ENCODE results near the gene ADRA2A. TPM values are rescaled to one million over a fixed set of nuclear protein-coding genes. Genes with fewer than 3 reads are reported as not detected.
A peak's percentile ranks its signal among the peaks of the same experiment; 100 is the strongest.

Gene ADRA2A
- total and polyA plus RNA-seq, 5 experiments from 2014 or later = not detected

- H3K4me3 Mint-ChIP-seq = no peak overlapping the region
- H3K27ac Mint-ChIP-seq = no peak overlapping the region
- H3K4me1 Mint-ChIP-seq = peaks cover 0 to 9% (median 3%) of the 10 kb centered on the region in 4 donors
- ATAC-seq (no peak), DNase-seq (no peak)
- peaks cover 0 to 2% (median 0%) of the 10 kb centered on the region in 3 donors for H3K36me3 Mint-ChIP-seq
- peaks cover 0 to 44% (median 17%) of the 10 kb centered on the region in 5 donors for H3K27me3 Mint-ChIP-seq
- POLR2A ChIA-PET = no interaction called here
- peaks cover 0 to 23% (median 0%) of the 10 kb centered on the region in 9 donors for H3K9me3 Mint-ChIP-seq
These were observed 9.0 kb downstream of the ADRA2A start for GRCh38 chr10:111085690-111086353.

- ATAC-seq (no peak), DNase-seq (peak in 1 of 10 donors; percentile 7)
- POLR2A ChIA-PET = no interaction called here
- H3K36me3 Mint-ChIP-seq = peaks cover 0 to under 1% (median 0%) of the 10 kb centered on the region in 3 donors
- no peak overlapping the region for H3K4me3 Mint-ChIP-seq
- peaks cover 0 to 44% (median 11%) of the 10 kb centered on the region in 5 donors for H3K27me3 Mint-ChIP-seq
- H3K9me3 Mint-ChIP-seq = peaks cover 0 to 23% (median 0%) of the 10 kb centered on the region in 9 donors
- H3K4me1 Mint-ChIP-seq = peaks cover 0 to 9% (median 3%) of the 10 kb centered on the region in 4 donors
- H3K27ac Mint-ChIP-seq = no peak overlapping the region
These were observed 9.7 kb downstream of the ADRA2A start for GRCh38 chr10:111086574-111086973.

GRCh38 chr10:111087331-111087756 is 10.5 kb downstream of the ADRA2A start:
- ATAC-seq = no peak
- POLR2A ChIA-PET = no interaction called here
- Mint-ChIP-seq H3K4me3 (no peak overlapping the region), H3K27ac (no peak overlapping the region), H3K4me1 (peaks cover 0 to 9% (median 3%) of the 10 kb centered on the region in 4 donors), H3K36me3 (no peaks in the 10 kb centered on the region), H3K9me3 (peaks cover 0 to 23% (median 0%) of the 10 kb centered on the region in 9 donors), H3K27me3 (peaks cover 0 to 44% (median 5%) of the 10 kb centered on the region in 5 donors)
- peak in 1 of 10 donors; percentile 2 for DNase-seq

- Mint-ChIP-seq H3K36me3 (no peaks in the 10 kb centered on the region), H3K4me3 (no peak overlapping the region), H3K4me1 (peaks cover 0 to 9% (median 3%) of the 10 kb centered on the region in 4 donors), H3K9me3 (peaks cover 0 to 23% (median 0%) of the 10 kb centered on the region in 9 donors), H3K27ac (no peak overlapping the region), H3K27me3 (peaks cover 0 to 44% (median 5%) of the 10 kb centered on the region in 5 donors)
- DNase-seq (no peak), ATAC-seq (no peak)
- POLR2A ChIA-PET = no interaction called here
These were observed 11.2 kb downstream of the ADRA2A start for GRCh38 chr10:111087968-111088505.

- ATAC-seq (no peak), DNase-seq (no peak)
- POLR2A ChIA-PET = no interaction called here
- Mint-ChIP-seq H3K36me3 (no peaks in the 10 kb centered on the region), H3K4me1 (peaks cover 0 to 9% (median 3%) of the 10 kb centered on the region in 4 donors), H3K27me3 (peaks cover 3 to 50% (median 6%) of the 10 kb centered on the region in 5 donors), H3K4me3 (no peak overlapping the region), H3K27ac (no peak overlapping the region), H3K9me3 (peaks cover 0 to 21% (median 0%) of the 10 kb centered on the region in 9 donors)
These were observed 12.5 kb downstream of the ADRA2A start for GRCh38 chr10:111089293-111089692.

GRCh38 chr10:111091833-111092232 is 15.0 kb downstream of the ADRA2A start:
- POLR2A ChIA-PET = no interaction called here
- DNase-seq (no peak), ATAC-seq (no peak)
- H3K36me3 Mint-ChIP-seq = no peaks in the 10 kb centered on the region
- no peak overlapping the region for H3K27ac Mint-ChIP-seq
- H3K9me3 Mint-ChIP-seq = peaks cover 0 to 1% (median 0%) of the 10 kb centered on the region in 9 donors
- no peak overlapping the region for H3K4me3 Mint-ChIP-seq
- H3K4me1 Mint-ChIP-seq = peaks cover 0 to 1% (median 0%) of the 10 kb centered on the region in 4 donors
- H3K27me3 Mint-ChIP-seq = peaks cover 3 to 48% (median 9%) of the 10 kb centered on the region in 5 donors

- Mint-ChIP-seq H3K4me1 (no peaks in the 10 kb centered on the region), H3K4me3 (no peak overlapping the region), H3K36me3 (no peaks in the 10 kb centered on the region), H3K27ac (no peak overlapping the region), H3K27me3 (peaks cover 3 to 48% (median 12%) of the 10 kb centered on the region in 5 donors), H3K9me3 (no peaks in the 10 kb centered on the region)
- DNase-seq = no peak
- ATAC-seq = no peak
- POLR2A ChIA-PET = no interaction called here
These were observed 17.0 kb downstream of the ADRA2A start for GRCh38 chr10:111093741-111094380.

- no peak overlapping the region for H3K27ac Mint-ChIP-seq
- no peaks in the 10 kb centered on the region for H3K9me3 Mint-ChIP-seq
- DNase-seq = no peak
- H3K36me3 Mint-ChIP-seq = no peaks in the 10 kb centered on the region
- POLR2A ChIA-PET = no interaction called here
- no peak overlapping the region for H3K4me3 Mint-ChIP-seq
- ATAC-seq = no peak
- H3K4me1 Mint-ChIP-seq = no peaks in the 10 kb centered on the region
- peaks cover 6 to 19% (median 12%) of the 10 kb centered on the region in 5 donors for H3K27me3 Mint-ChIP-seq
These were observed 22.0 kb downstream of the ADRA2A start for GRCh38 chr10:111098679-111099437.

- ATAC-seq (no peak), DNase-seq (no peak)
- Mint-ChIP-seq H3K9me3 (no peaks in the 10 kb centered on the region), H3K36me3 (no peaks in the 10 kb centered on the region), H3K4me1 (no peaks in the 10 kb centered on the region), H3K27me3 (peaks cover 6 to 18% (median 7%) of the 10 kb centered on the region in 5 donors), H3K4me3 (no peak overlapping the region), H3K27ac (no peak overlapping the region)
- POLR2A ChIA-PET = no interaction called here
These were observed 23.4 kb downstream of the ADRA2A start for GRCh38 chr10:111100198-111100597.

GRCh38 chr10:111101796-111102195 is 25.0 kb downstream of the ADRA2A start:
- ATAC-seq = no peak
- Mint-ChIP-seq H3K4me1 (no peaks in the 10 kb centered on the region), H3K4me3 (no peak overlapping the region), H3K27ac (peak overlapping the region in 1 of 10 donors; percentile 24), H3K27me3 (peaks cover 7 to 26% (median 10%) of the 10 kb centered on the region in 5 donors), H3K9me3 (no peaks in the 10 kb centered on the region), H3K36me3 (no peaks in the 10 kb centered on the region)
- POLR2A ChIA-PET = no interaction called here
- DNase-seq = no peak

GRCh38 chr10:111102359-111102837 is 25.6 kb downstream of the ADRA2A start:
- Mint-ChIP-seq H3K4me1 (no peaks in the 10 kb centered on the region), H3K4me3 (no peak overlapping the region), H3K27me3 (peaks cover 7 to 24% (median 10%) of the 10 kb centered on the region in 5 donors), H3K9me3 (no peaks in the 10 kb centered on the region), H3K27ac (peak overlapping the region in 1 of 10 donors; percentile 17), H3K36me3 (no peaks in the 10 kb centered on the region)
- POLR2A ChIA-PET = no interaction called here
- ATAC-seq = no peak
- DNase-seq = no peak

GRCh38 chr10:111103196-111103840 is 26.5 kb downstream of the ADRA2A start:
- Mint-ChIP-seq H3K27me3 (peaks cover 7 to 24% (median 10%) of the 10 kb centered on the region in 5 donors), H3K9me3 (no peaks in the 10 kb centered on the region), H3K27ac (no peak overlapping the region), H3K4me1 (no peaks in the 10 kb centered on the region), H3K36me3 (no peaks in the 10 kb centered on the region), H3K4me3 (no peak overlapping the region)
- no peak for ATAC-seq
- POLR2A ChIA-PET = no interaction called here
- DNase-seq = no peak
